GM21528 (cell line): ENCODE measurements around the gene SLC44A4.

Source experiments
- ATAC-seq: cut with Tn5 transposase; IDR thresholded peaks from one replicate; pipeline ENCODE4 v1.9.1; 2021; ENCODE audit warnings: mild to moderate bottlenecking, moderate library complexity; ENCODE audit not compliant: unreplicated experiment, low FRiP score

The SLC44A4 gene

DNA sequence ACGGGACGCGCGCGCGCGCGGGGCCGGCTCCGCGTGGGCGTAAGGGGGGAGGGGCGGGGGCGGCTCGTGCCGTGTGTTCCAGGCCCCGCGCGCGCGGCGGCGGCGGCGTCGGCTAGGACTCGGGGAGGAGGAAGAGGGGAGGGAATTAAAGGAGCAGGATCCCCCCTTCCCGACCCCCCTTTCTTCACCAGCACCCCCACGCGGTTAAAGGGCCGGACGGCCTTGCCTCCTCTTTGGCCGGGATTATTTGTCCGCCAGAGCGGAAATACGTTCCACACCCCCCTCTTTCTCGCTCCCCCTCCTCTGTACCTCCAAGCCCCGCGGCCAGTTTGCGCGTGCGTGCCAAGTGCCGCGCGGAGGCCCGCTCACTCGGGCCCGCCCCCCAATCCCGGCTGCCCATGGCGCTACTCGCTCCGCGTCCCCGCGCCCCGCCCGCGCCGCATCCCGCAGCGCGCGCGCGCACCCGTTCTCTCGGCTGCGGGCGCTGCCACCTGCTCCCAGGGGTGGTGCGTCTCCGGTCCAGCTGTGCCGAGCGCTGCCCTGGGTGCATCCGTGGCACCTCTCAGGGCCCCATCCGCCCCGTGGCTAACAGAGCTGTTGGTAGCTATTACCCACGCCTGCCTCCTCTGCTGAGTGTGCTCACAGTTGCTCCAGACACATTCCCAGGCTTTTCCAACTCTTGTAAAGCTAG, 23.3 kb upstream of the SLC44A4 start, which contains the start of gene ZBTB12:
ZBTB12 (minus strand) TSS at position 134 of the 691 bp plus-strand sequence. CDS start 781 bp downstream, outside the sequence.
- ATAC-seq, result peak; percentile 48

DNA sequence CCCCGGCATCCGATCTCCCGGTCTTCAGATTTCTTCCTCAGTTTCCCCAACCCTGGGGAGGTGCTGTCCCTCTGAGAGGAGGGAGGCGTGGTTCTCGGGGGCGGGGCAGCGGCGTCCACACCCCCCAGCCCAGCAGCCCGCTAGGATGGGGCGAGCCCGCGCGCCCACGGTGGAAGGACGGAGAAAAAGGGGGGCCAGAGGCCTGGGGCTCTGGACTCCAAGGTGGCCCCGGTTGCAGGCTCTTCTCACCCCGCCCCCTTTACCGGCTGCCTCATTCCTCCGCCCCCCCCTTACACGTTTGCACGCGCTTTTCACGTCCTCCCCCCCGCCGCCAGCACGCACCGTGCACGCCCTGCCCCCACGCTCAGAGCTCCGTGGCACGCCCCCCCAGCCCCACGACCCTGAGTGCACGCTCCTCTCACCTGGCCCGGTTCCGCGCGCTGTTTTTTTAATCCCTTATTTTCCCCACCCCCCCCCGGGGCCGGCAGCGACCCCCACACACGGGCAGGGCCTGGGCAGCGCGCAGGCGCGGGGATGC, 22.7 kb upstream of the SLC44A4 start:
- ATAC-seq, result no peak

DNA sequence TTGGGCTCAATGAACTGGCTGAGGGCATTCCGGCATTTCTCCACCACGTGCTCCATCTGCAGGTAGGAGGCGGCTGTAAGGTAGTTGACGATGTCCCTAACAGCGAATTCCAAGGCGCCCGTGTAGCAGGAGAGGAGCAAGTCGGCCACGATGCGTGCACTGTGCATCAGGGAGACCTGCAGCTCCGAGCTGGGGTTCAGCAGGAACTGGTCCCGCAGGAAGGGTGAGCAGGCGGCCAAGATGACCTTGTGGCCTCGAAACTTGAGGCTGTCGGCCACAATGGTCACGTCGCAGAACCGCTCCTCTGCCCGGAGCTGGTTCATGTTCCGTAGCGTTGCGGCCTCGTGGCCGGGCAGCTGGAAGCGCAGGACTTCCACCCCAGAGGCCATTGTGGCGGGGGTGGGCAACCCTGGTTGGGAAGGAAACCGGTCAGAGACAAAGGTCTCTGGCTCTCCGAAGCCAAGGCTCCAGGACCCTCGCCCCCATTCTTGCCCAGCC, 22.2 kb upstream of the SLC44A4 start:
- ATAC-seq, result no peak

DNA sequence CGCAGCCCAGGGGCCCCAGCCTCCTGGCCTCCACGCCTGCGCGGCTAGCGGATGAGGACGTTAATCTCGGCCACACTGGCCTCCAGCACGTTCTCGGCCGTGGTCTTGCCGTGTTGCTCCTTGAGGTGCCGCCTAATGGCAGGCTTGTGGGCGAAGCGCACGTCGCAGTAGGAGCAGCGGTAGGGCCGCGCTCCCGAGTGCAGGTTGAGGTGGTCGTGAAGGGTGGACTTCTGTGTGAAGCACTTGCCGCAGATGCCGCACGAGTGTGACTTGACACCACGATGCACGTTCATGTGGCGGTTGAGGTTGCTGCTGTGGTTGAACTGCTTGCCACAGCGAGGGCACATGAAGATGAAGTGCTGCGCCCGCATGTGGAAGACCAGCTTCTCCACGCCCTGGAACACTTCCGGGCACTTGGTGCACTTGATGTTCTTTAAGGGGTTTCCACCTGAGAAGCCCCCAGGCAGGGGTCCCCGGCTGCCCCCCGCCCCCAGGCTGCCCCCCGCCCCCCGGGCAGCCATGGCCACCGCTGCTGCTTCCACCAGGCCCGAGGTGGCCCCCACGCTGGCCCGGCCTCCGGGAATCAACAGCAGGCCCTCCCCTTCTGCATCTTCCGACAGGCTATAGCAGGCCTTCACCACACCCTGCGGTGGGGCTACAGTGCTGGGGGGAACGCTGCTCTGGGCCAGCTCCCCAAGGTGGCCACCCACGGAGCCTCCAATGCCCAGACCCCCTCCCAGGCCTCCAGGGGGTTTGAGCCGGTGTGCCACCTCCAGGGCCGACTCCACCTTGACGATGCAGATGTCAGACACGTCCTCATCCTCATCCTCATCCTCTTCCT, 21.3 kb upstream of the SLC44A4 start:
- no peak for ATAC-seq

DNA sequence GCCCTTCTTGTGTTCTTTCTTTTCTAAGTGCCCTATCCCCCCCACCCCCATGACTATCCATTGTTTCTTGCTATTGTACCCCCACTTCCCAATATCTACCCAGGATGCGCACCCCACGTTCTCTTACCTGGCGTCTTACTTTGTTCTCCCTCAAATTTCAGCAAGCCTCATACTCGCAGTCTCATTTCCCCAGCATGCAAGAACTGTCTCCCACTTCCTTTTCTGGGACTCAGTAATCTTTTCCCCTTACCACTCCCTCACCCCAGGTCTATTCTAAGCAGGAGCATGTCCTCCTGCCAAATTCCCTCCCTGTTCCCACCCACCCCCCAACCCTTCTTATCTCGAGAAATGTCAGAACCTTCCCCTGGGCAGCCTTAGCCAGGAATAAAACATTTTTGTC, 20.4 kb upstream of the SLC44A4 start:
- no peak for ATAC-seq

DNA sequence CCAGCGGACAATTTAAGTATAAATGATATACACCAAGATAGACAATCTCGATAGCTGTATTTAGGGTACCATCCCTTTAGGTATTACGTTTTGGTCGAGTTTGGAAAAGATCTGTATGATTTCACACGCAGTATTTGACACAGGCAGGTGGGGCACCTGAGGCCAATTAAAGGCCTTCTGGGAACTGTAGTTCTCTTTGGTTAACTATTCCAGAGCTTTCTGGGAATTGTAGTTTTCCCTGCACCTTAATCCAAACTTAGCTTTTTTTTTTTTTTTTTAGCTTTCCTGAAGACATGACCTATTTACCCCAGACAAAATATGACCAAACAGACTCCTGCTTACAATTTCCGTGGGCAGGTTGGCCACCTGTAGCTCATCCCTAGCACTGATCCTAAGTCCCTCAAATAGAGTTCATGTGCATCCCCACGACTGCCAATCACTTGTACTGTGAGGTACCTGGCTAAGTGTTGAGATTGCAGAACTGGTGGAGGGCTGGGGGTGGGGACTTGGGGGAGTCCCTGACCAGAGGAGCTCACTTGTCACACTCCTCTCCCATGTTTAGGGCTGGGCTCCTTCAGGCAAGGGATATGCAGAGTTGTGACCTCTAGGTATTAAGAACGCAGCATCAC, 19.7 kb upstream of the SLC44A4 start:
- peak; percentile 19 for ATAC-seq

DNA sequence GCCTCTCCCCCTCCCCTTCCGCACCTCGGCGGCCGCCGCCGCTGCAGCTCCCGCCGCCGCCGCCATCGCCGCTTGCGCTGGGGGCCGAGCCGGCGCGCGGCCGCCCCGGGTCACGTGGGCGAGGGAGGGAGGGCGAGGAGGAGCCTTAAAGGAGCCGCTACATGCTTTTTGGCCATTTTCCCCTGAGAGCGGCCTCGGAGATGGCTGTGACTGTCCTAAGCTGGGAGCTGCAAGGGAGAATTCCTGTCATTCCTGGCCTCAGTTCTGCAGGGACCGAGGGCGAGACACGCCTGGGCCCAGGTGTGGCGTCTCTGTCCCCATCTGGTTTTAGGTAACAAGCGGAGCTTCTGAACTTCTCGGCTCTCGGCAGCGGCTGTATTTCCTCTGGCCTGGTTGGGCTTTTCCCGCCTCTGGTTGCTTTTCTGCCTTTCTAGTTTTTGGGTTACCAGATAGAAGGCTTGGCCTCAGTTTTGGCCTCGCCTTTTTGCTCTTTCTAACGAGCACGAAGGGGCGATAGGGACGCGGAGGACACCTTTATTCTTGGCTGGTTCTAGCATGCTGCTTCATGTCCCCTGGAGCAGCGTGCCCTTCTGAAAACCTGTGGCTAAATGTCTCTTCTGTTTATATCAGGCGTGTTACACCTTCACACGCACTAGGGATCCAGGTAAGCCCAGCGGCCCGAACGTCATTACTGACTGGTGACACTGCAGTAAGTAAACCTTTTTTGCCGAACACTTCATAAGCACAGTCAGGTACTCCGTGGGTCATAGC, 19.0 kb upstream of the SLC44A4 start, which contains the start of gene EHMT2:
EHMT2 (minus strand) TSS at position 87 of the 771 bp plus-strand sequence; CDS start at position 66, 21 bp downstream.
- ATAC-seq, result peak; percentile 51

DNA sequence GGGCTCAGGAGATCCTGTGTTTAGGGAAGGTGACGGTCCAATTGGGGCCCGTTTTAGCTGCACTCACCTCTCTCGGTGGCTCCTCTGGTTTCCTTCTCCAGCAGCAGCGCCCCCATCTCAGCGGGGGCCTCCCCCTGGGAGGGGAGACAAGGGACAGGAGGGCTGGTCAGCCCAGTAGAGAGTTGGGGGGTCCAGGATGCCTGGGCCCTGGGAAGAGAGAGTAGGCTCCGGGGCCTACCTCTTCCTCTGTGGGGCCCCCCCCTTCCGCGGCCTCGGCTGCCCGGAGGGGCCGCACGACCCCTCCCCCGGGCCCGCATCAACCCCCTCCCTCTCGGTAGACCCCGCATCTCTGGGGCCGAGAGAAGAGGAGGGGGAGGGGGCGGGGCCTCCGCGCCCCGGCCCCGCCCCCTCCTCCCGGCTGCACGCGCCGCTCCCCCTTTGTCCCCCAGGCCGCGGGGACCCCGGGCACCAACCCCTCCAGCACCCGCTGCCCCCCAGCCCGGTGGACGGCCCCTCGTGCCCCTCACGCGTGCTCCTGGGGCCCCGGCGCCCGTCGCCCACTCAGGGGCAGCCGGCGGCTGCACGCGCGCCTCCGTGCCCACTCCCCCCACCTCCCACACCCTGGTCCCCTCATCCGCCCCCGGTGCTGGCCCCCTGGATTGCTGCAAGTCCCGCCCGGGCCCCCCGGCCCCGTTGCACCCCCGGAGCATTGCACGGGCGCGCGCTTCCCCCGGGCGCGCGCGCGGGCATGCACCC, 18.2 kb upstream of the SLC44A4 start:
- no peak for ATAC-seq

DNA sequence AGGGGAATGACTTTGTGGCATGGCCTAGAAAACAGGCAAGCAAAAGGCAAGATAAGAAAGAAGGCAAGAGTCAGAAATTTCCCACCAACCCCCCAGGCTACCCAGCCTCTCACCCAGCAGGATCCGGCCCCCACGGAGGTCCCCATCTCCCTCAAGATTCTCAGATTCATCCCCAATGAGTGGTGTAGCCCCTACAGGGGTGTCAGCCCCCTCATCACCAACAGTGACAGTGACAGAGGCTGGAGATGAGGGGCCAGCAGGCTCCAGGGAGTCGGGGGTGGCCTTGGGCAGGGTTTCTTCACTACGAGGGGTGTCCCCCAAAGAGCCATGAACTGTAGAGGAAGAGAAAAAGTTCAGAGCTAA, 17.7 kb upstream of the SLC44A4 start:
- ATAC-seq, result no peak

DNA sequence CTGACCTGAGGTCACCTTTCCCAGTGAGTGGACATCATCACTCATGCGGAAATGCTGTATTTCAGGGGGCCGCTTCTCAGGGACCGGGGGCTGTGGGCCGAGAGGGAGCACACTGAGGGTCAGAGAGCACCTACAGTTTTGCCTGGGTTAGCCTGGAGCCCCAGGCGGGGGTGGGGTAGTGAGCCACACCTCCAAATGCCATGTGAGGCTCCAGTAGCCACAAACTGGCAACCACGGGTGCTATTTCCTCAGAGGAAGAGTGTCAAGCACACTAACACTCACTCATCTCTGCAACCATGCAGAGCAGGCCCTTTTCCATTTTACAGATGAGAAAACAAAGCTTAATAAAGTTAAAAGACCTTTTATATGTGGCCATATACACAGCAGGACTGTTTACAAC, 14.0 kb upstream of the SLC44A4 start:
- no peak for ATAC-seq

DNA sequence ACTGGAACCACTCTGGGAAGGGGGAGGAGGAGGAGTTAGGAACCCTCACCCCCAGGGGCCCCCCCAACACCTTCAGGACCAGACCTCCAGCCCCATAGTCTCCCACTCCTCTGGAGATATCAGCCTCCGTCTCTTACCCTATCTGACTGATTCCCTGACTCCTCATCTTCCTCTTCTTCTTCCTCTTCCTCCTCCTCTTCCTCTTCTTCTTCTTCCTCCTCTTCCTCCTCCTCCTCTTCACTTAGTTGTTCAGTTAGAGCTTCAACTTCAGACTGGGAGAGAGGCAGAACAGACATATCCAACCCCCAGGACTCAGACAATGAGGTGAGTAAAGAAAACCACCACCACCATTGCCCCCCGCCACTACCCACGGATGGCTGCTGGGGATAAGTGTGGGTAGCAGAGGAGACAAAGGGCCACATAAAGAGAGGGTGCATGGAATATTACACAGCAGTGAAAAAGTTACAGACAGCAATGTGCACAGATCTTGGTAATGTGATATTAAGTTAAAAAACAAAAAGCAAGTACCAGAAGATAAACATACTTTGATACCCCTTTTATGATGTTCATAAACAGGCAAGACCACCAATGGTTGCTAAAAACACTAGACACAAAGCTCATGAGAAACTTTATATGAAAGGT, 10.7 kb upstream of the SLC44A4 start:
- no peak for ATAC-seq

DNA sequence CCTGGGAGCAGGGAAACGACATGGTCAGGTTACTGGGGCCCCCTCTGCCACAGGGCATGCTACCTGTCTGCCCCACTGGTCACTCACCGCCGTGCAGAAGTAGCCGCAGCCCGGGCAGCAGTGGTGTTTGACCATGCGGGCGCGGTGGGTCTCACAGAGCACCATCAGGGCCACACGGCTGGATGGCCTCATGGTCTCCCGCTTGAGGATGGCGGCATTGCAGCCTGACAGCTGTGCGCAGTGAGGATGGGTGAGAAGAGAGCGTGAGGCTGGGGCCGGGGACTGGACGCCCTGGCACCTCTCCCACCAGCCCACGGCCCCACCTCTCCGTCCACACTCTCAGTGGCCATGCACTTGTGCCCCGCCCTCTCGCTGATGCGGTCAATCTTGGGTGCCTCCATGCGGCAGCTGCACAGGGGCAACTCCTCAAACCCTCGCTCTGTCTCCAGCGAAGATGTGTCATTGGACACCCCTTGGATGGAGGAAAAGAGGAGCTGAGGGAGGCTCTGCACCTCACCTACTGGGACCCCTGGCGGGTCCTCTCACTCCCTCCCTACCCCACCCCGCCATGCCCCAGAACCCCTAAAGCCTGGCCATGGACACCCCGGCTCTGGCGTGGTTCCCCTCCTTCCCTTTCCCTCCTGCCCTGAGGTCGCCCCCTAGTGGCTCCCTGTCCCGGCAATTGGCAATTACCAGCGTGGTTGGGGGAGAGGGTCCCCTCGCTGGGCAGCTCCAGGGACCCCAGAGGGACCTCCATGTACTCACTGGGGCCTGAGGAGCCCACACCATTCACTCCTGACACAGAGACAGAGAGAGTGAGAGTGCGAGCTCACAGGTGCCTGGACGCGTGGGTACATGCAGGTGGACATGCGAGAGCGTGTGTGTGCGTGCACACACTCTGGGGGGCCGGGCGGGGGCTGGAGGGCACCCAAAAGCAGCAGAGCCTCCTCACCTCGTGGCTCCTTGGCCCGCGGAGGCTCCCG, 9.8 kb upstream of the SLC44A4 start:
- no peak for ATAC-seq

DNA sequence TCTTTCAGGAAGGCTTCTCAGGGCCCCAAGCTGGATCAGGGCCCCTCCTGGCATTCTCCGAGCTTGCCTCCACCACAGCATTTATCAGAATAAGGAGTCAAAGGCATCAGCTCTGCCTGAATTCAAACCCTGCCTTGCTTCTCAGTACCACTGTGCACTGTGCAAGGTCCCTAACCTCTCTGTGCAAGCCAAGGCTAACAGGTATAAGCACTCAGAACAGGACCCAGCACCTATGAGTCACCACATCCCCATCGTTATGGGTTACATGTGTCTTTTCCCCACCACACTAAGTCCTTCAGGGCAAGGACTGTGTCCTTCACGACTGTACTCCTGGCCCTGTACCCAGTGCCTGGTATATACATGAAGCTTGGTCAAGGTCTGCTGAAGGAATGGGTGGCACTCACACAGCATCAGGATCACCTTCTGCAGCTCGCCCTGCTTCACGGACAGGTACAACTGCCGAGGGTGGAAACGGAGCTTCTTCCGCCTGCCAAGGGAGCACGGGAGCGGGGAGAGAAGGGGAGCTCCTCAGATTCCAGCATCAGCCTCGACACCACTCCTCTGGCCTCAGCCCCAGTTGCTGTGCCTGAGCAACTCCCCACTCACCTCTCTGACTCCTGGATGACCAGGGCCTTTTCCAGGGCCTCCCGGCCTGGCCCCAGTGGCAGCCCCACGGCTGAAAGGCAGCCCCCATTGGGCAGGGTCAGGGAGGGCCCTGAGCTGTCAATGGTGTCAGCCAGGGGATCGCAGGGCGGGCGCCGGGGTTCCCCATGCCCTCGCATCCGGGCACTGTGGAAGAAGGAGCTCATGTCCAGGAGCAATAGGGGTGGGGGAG, 8.6 kb upstream of the SLC44A4 start:
- ATAC-seq, result no peak

DNA sequence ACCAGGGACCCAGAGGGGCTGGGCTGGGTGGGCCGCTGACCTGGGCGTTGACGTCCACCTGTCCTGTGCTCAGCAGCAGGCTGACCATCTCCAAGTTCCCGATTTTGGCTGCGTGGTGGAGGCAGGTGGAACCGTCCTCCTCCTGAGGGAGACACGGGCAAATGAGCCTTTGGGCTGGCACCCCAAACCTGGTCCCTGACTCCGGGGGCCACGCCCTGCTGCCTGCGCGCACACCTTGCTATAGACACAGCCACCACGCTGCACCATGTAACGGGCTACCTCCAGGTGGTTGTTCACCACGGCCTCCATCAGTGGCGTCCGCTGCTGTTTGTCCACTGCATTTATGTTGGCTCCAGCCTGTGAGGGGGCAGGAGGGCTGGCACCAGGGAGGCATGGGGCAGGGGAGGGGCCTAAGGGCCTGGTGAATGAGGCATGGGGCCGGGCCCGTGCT, 7.8 kb upstream of the SLC44A4 start:
- ATAC-seq, result no peak

DNA sequence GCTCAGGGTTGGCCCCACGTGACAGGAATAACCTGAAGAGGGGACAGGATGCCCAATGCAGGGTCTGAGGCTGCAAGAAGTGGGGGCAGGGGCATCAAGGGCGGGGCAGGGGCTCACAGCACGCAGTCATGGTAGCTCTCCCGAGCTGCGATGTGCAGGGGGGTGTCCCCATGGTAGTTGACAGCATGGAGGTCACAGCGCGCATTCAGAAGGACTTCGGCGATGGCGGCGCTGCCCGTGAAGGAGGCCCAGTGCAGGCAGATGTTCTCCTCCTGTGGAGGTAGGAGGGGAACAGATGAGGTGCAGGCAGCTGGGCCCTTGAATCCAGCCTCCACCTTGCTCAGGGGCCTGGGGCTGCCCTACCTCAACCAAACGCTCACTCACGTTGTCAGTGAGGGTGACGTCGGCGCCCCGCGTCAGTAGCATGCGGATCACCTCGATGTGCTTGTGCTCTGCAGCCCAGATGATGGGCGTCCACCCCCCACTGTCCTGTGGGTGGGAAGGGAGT, 5.8 kb upstream of the SLC44A4 start:
- no peak for ATAC-seq

DNA sequence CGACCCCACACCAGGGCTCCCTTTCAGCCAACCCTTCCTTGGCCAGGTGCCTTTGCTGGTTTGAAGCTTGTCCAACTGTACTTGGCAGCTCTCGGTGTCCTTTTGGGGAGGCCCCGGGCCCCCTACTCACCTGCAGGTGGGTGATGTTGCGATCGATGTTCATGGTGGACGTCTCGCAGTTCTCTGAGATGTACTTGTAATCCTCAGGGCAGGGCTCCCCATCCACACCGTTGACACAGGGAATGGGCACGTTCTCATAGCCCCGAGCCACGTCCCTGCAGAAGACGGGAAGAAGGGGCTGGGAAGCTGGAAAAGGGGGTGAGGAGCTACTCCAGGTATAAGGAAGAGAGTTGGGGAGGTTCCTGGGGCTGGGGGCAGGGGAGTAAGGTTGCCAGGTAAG, 4.9 kb upstream of the SLC44A4 start:
- no peak for ATAC-seq

DNA sequence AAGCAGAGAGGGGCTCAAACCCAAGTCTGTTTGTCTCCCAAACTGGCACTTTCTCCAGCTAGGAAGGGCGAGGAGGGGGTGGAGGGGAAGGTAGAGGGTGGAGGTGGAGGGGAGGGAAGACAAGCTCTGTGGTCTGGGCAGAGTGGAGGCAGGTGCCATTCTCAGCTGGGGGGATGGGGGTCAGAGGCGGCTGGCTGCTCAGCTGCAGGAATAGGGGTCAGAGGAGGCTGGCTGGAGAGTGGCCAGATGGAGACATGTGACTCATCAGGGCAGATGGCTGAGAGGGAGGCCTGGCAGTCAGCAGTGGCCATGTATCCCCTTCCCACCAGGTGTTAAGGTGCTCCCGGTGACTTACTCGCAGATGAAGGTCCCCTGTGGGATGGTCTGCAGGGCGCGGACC, 3.5 kb upstream of the SLC44A4 start:
- ATAC-seq, result no peak
